Loucy (cell line): Measurements from ENCODE around the gene TPD52L1.
"Not testable (repeated sequence)": the region's sequence is repeated elsewhere in the genome, so short reads cannot be mapped to it uniquely, and the experiment has no call there.

Experiments used
- H2AFZ ChIP-seq: fragments of 200-600 bp; sonication (generic); 2 replicates; pipeline ENCODE4 v1.6.0; 2016; ENCODE audit warnings: antibody characterized with exemption, mild to moderate bottlenecking, low read length, moderate library complexity
- H3F3A ChIP-seq: fragments of 200-600 bp; 2 replicates; pipeline ENCODE4 v1.6.0; 2016; ENCODE audit warnings: antibody characterized with exemption, low read depth, mild to moderate bottlenecking
- H3K27me3 ChIP-seq: fragments of 200-600 bp; sonication (generic); 2 replicates; pipeline ENCODE4 v1.6.1; 2014; ENCODE audit warnings: low read length, mild to moderate bottlenecking; ENCODE audit not compliant: insufficient read depth, poor library complexity, severe bottlenecking
- H3K36me3 ChIP-seq: fragments of 200-600 bp; sonication (generic); 2 replicates; pipeline ENCODE4 v1.6.1; 2016; ENCODE audit warnings: low read length; ENCODE audit not compliant: insufficient read depth
- H3K4me1 ChIP-seq: fragments of 200-600 bp; sonication (generic); 2 replicates; pipeline ENCODE4 v1.5.1; 2014; ENCODE audit warnings: low read length, mild to moderate bottlenecking; ENCODE audit not compliant: insufficient read depth, poor library complexity, severe bottlenecking
- H3K4me2 ChIP-seq: fragments of 200-600 bp; sonication (generic); 2 replicates; pipeline ENCODE4 v1.6.0; 2014; ENCODE audit warnings: antibody characterized with exemption, low read length, low read depth, mild to moderate bottlenecking; ENCODE audit not compliant: poor library complexity, severe bottlenecking
- H3K4me3 ChIP-seq: fragments of 200-600 bp; sonication (generic); 2 replicates; pipeline ENCODE4 v1.5.1; 2014; ENCODE audit warnings: low read length, mild to moderate bottlenecking, mixed read lengths; ENCODE audit not compliant: poor library complexity, severe bottlenecking
- H3K79me2 ChIP-seq: fragments of 200-600 bp; sonication (generic); 2 replicates; pipeline ENCODE4 v1.6.1; 2014; ENCODE audit warnings: low read length; ENCODE audit not compliant: insufficient read depth
- H3K9ac ChIP-seq: fragments of 200-600 bp; sonication (generic); 2 replicates; pipeline ENCODE4 v1.6.0; 2014; ENCODE audit warnings: mild to moderate bottlenecking, low read depth, low read length, moderate library complexity; ENCODE audit not compliant: poor library complexity, severe bottlenecking
- H3K9me2 ChIP-seq: fragments of 200-600 bp; sonication (generic); replicated peaks from 2 replicates; pipeline ENCODE4 v1.6.1; 2016; ENCODE audit warnings: low read depth, low read length, mixed read lengths
- H3K9me3 ChIP-seq: fragments of 200-600 bp; sonication (generic); 2 replicates; pipeline ENCODE4 v1.6.1; 2014; ENCODE audit warnings: mild to moderate bottlenecking, antibody characterized with exemption, low read length, low read depth; ENCODE audit not compliant: insufficient read depth
- H4K20me1 ChIP-seq: fragments of 200-600 bp; sonication (generic); 2 replicates; pipeline ENCODE4 v1.6.0; 2014; ENCODE audit warnings: antibody characterized with exemption, low read length, mild to moderate bottlenecking; ENCODE audit not compliant: insufficient read depth, poor library complexity, severe bottlenecking
- EZH2phosphoT487 ChIP-seq: fragments of 200-600 bp; IDR thresholded peaks from 2 replicates; pipeline ENCODE4 v1.6.1; 2018; ENCODE audit warnings: antibody characterized with exemption, mild to moderate bottlenecking, moderate library complexity, borderline replicate concordance
- TF ChIP-seq, protein P1 (sequence below): fragments of 200-600 bp; sonication (generic); conservative IDR thresholded peaks from 2 replicates; pipeline ENCODE4 v1.5.1; 2014; ENCODE audit warnings: mild to moderate bottlenecking, antibody characterized with exemption, low read length

Gene TPD52L1

DNA sequence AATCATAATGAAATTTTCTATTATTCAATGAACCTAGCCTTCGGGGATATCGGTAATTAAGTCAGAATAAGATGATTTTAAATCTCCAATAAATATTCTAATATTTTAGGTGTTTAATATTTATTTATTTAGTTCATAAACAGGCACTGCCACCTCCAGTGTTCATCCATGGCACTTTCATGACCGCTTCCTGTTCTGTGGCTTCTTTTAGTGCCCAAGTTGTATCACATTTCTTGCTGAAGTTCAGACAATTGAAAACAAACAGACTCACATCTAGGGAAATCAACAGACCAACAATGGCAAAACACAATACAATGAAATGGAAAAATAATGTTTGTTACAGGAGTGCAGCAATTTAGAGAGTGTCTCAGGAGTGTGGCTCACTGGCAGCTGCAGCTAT lies 122.2 kb downstream of the TPD52L1 start:
- H3K4me2 ChIP-seq, result peak overlapping the region; percentile 32
- H2AFZ ChIP-seq, result no peak overlapping the region
- no peak overlapping the region for H3K4me3 ChIP-seq
- no peaks in the 10 kb centered on the region for H3K27me3 ChIP-seq
- H3K4me1 ChIP-seq, result peaks cover 6% of the 10 kb centered on the region
- TF ChIP-seq, protein P1, sequence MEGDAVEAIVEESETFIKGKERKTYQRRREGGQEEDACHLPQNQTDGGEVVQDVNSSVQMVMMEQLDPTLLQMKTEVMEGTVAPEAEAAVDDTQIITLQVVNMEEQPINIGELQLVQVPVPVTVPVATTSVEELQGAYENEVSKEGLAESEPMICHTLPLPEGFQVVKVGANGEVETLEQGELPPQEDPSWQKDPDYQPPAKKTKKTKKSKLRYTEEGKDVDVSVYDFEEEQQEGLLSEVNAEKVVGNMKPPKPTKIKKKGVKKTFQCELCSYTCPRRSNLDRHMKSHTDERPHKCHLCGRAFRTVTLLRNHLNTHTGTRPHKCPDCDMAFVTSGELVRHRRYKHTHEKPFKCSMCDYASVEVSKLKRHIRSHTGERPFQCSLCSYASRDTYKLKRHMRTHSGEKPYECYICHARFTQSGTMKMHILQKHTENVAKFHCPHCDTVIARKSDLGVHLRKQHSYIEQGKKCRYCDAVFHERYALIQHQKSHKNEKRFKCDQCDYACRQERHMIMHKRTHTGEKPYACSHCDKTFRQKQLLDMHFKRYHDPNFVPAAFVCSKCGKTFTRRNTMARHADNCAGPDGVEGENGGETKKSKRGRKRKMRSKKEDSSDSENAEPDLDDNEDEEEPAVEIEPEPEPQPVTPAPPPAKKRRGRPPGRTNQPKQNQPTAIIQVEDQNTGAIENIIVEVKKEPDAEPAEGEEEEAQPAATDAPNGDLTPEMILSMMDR, result no peak
- TF ChIP-seq EZH2phosphoT487, result no peak
- peaks cover 14% of the 10 kb centered on the region; the same call in 1 of the 2 replicates for H3K36me3 ChIP-seq
- H3K79me2 ChIP-seq, result peaks cover 9% of the 10 kb centered on the region; the same call in 1 of the 2 replicates
- H3K9me3 ChIP-seq, result no peaks in the 10 kb centered on the region
- H3K9me2 ChIP-seq, result no peaks in the 10 kb centered on the region
- H3K9ac ChIP-seq, result no peak overlapping the region
- H3F3A ChIP-seq, result no peaks in the 10 kb centered on the region
- no peaks in the 10 kb centered on the region for H4K20me1 ChIP-seq

DNA sequence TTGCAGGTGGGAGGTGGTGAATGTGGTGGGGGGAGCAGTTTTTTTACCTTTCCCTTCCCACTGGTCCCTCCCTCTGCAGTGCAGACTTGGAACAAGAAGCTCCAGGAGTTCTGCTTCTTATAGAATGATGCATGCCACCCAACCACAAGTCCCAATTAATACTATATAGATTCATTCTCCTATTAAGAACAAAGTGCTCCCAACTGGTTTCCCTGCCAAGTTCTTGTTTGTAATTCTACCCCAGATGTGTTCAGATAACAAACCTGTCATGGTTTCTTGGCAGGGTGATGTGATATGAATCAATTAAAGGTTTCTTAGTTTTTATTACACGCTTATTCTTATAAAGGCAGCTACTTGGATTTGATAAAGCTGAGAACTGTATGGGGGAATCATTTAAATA lies 124.3 kb downstream of the TPD52L1 start:
- Histone ChIP-seq H3K4me3 (no peak overlapping the region), H3K4me2 (no peak overlapping the region), H3K36me3 (peaks cover 3% of the 10 kb centered on the region; the same call in 1 of the 2 replicates), H3K4me1 (peaks cover 6% of the 10 kb centered on the region), H3K9me3 (no peaks in the 10 kb centered on the region), H3K27me3 (no peaks in the 10 kb centered on the region), H3K9ac (no peak overlapping the region), H2AFZ (no peak overlapping the region), H3K79me2 (peaks cover 9% of the 10 kb centered on the region; the same call in 1 of the 2 replicates), H3F3A (no peaks in the 10 kb centered on the region), H3K9me2 (no peaks in the 10 kb centered on the region), H4K20me1 (no peaks in the 10 kb centered on the region)
- TF ChIP-seq, protein P1, result no peak
- no peak for TF ChIP-seq EZH2phosphoT487

DNA sequence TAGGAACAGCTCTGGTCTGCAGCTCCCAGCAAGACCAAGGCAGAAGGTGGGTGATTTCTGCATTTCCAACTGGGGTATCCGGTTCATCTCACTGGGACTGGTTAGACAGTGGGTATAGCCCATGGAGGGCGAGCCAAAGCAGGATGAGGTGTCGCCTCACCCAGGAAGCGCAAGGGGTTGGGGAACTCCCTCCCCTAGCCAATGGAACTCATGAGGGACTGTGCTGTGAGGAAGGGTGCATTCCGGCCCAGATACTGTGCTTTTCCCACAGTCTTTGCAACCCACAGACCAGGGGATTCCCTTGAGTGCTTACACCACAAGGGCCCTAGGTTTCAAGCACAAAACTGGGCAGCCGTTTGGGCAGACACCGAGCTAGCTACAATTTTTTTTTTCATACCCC lies 126.4 kb downstream of the TPD52L1 start:
- Histone ChIP-seq H3F3A (no peaks in the 10 kb centered on the region), H3K36me3 (no peaks in the 10 kb centered on the region; the same call in 1 of the 2 replicates), H3K9ac (no peak overlapping the region), H3K4me3 (no peak overlapping the region), H3K4me2 (no peak overlapping the region), H3K9me2 (no peaks in the 10 kb centered on the region), H3K27me3 (no peaks in the 10 kb centered on the region), H3K79me2 (peaks cover 9% of the 10 kb centered on the region; the same call in 1 of the 2 replicates), H2AFZ (no peak overlapping the region), H3K4me1 (peaks cover 6% of the 10 kb centered on the region), H3K9me3 (no peaks in the 10 kb centered on the region), H4K20me1 (no peaks in the 10 kb centered on the region)
- no peak for TF ChIP-seq EZH2phosphoT487
- TF ChIP-seq, protein P1, result no peak

DNA sequence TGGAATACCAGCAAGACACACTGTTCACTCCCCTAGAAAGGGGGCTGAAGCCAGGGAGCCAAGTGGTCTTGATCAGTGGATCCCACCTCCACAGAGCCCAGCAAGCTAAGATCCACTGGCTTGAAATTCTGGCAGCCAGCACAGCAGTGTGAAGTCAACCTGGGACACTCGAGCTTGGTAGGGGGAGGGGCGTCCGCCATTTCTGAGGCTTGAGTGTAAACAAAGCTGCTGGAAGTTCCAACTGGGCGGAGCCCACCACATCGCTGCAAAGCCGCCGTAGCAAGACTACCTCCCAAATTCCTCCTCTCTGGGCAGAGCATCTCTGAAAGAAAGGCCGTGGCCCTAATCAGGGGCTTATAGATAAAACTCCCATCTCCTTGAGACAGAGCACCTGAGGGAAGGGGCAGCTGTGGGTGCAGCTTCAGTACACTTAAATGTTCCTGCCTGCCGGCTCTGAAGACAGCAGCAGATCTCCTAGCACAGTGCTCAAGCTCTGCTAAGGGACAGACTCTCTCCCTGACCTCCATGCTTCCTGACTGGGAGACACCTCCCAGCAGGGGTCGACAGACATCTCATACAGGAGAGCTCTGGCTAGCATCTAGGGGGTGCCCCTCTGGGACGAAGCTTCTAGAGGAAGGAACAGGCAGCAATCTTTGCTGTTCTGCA lies 126.9 kb downstream of the TPD52L1 start:
- H3K4me1 ChIP-seq, H3K79me2 ChIP-seq, H3K9me3 ChIP-seq, H3K27me3 ChIP-seq, H4K20me1 ChIP-seq, H2AFZ ChIP-seq, H3K9me2 ChIP-seq, H3F3A ChIP-seq, H3K36me3 ChIP-seq, H3K4me2 ChIP-seq, H3K4me3 ChIP-seq, H3K9ac ChIP-seq: not testable (repeated sequence)

DNA sequence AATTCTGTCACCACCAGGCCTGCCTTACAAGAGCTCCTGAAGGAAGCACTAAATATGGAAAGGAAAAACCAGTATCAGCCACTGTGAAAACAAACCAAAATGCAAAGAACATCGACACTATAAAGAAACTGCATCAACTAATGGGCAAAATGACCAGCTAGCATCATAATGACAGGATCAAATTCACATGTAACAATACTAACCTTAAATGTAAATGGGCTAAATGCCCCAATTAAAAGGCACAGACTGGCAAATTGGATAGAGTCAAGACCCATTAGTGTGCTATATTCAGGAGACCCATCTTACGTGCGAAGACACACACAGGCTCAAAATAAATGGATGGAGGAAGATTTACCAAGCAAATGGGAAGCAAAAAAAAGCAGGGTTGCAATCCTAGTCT lies 128.9 kb downstream of the TPD52L1 start:
- not testable (repeated sequence) for H3K9me3 ChIP-seq, H3K79me2 ChIP-seq, H3F3A ChIP-seq, H3K9me2 ChIP-seq, H3K36me3 ChIP-seq, H3K9ac ChIP-seq, H3K27me3 ChIP-seq, H2AFZ ChIP-seq, H3K4me2 ChIP-seq, H3K4me3 ChIP-seq, H3K4me1 ChIP-seq, H4K20me1 ChIP-seq
